GM18499 (cell line): ENCODE data around the gene PMM2.

Experiments
- ATAC-seq: cut with Tn5 transposase; IDR thresholded peaks from one replicate; pipeline ENCODE4 v1.9.1; 2021; ENCODE audit warnings: moderate number of reproducible peaks; ENCODE audit not compliant: insufficient read depth, unreplicated experiment

Gene PMM2

DNA sequence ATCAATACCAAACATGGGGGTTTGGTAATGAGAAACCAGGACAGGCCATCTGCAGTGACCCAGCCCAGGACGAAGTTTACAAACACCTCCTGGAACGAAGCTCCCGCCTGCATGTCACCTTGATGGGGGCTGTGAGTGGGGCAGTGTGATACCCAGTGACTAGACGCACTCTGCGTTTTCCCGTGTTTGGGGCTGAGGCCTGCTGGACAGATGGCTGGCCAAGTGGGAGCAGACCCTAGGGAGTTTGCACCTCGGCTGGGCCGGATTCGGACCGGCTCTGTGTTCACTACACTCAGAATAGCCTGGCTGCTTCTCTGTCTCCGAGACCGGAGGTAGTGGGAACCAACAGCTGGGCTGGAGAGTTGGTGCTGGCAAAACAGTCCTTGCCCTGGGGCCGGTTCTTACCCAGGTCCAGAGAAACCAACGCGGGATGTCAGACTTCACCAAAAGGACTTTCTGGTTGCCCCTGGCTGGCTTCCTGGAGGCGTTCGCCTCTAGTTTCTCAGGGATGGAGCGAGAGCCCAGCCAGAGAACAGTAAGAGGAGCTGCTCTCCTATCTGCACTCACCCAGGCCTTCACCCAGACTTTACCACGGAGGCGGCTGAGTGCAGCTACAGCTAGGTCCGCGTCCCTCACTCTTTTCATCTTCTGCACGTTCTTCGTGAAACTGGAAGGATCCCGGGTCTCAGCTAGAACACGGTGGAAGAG, 50.7 kb downstream of the PMM2 start:
- no peak for ATAC-seq

DNA sequence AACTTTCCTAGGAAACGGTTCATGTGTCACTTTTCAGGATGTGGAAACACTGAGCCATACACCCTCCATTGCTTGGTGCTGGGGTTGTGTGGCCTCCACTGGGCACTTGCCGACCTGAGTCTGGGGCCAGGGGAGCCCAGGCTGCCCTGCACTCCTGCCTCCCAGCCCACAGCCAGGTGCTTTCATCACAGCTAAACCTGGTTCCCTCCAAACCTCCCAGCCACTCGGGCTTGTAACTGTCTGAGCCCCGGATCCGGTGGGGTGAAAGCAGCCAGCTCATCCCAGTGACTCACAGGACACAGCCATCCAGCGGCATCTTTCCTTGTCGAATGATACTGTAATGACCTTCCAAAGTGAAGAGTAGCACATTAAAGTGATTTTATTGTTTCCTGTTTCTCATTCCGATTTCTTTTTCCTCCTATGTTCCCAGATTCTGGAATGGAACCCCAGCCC, 51.3 kb downstream of the PMM2 start:
- ATAC-seq, result no peak

DNA sequence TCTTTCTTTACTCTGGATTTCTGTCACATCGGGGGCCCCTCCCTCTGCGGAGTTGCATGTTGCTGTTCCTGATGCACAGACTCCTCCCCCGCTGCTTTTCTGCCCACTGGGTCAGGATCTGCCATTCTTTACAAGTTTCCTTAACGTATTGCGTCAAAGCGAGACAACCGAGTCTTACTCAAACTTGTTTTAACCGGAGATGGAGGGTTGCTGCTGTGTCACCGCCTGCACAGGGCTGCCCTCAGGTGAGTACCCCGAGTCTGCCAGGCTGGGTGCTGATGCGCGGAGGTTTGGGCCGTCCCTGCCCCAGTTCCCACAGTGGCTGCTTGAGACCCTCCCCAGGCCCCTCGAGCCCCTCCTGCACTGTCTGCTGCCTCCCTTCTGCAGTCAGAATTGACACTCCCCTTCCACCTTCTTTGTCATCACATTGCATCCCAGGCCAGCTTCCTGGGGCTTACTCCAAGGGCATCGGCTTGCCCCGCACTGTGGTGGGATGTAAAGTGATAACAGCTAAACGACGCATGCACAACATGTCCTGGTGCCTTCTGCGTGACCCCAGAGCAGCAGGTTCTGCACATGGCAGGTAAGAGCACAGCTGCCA, 51.9 kb downstream of the PMM2 start:
- no peak for ATAC-seq

DNA sequence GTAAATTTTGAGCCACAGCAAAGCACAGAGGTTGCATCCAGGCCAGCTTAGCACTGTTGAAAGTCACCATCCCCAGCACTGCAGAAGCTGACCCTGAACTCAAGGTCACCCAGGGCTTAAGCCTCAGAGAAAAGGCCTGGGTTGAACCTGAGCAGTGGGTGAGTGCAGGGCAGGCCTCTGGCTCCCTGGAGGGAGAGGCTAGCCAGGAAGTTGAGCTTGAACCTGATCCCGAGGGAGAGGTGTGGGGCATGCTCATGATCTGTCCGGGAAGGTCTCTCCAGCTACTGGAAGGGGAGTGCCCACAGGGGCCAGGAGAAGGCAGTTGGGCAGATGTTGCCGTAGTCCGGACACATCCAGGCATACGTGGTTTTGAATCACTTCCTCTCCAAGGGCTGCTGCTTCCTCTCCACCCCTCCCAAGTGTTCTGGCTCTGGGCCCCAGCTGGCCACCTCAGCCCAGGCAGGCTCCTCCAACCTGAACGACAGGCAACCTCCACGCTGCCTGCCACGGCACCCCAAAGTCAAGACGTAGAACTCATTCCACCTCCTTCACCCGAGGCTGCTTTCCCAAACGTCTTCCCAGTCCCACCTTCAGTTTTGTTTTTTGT, 52.7 kb downstream of the PMM2 start:
- no peak for ATAC-seq

DNA sequence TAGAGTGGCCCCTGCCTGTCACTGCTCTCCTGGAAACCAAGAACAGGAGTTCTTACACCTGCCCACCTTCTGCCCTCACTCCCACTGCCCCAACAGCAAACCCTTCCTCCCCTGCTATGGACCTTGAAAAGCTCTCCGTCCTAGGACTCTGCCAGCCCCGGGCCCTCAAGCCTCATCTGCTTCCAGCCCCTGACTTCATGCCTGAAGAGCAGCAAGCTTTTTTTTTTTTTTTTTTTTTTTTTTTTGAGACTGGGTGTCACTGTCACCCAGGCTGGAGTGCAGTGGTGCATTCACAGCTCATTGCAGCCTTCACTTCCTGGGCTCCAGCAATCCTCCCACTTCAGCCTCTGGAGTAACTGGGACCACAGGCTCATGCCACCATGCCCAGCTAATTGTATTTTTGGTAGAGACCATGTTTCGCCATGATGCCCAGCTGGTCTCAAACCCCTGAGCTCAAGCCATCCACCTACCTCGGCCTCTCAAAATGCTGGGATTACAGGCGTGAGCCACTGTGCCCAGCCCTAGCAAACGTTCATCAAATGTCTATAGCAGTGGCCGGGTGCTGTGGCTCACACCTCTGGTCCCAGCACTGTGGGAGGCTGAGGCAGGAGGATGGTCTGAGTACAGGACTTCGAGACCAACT, 54.2 kb downstream of the PMM2 start:
- no peak for ATAC-seq

DNA sequence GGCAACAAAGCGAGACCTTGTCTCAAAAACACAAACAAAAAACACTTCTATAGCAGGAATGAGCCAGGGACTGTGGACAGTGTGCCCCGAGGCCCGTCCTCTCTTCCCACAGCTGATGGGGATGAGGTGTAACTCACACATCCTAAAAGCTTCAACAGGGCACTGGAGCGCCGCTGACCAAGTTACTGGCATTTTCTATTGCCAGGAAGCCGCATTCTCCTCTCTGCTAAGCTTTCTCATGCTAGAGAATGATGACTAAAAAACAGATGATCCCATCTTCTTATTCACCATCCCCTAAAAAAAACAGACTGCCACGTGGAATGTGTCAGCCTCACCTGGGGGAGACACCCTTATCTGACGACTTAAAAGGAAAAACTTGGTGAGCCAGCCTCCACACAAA, 54.9 kb downstream of the PMM2 start:
- no peak for ATAC-seq

DNA sequence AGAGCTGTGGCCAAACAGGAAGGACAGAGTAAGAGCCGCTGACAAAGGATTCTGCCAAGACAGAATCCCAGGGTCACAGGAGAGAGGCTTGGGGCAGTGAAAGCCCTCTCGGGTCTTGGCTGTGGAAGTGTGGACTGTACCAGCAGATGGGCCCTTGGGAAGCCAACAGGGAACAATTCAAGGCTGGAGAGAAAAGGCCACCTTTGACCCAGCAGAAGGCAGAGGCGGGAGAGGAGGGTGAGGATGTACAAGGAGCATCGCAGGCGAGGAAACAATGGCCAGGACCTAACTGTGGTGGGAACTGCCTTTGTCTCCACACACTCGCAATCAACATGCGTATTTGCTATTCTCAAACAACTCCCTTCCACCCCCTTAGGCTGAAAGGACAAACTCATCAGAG, 55.5 kb downstream of the PMM2 start:
- ATAC-seq, result no peak

DNA sequence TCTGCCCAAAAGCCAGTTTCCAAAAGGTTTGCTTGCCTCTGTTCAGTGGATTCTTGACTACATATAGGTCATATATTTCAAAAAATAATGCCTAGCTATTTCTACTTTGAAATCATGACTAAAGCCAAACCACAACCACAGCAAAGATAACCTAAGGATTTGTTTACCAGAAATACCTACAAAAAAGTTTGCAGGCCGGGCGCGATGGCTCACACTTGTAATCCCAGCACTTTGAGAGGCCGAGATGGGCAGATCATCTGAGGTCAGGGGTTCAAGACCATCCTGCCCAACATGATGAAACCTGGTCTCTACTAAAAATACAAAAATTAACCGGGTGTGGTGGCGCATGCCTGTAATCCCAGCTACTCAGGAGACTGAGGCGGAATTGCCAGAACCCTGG, 56.0 kb downstream of the PMM2 start:
- no peak for ATAC-seq

DNA sequence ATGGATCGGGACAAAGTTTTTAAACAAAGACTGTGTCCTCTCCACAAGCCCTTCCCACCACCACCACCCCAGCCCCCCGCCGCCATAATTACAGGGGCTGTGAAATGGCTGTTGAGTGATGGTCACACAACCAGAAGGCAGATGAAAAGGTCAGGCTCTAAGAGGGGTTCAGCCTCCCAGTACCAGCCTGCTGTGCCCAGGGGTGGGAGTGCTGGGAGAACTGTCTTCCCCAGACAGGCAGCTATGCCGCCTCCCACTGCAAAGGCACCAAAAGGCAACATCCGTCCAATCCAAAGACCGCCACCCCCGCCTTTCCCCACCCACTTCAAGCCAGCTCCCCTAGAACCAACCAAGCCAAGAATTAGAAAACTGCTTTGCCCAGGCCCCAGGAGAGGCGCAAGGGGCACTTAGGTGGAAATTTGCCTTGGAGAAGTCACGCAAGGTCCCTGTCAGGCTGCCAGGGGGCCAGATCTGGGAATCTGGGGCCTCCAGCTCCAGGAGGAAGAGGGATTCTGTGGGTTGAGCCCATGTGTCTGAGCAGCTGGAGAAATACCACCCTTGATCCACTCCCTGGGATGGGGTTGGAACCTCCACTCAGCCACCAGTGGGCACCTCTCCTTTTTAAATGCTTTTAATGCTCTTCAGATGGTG, 56.8 kb downstream of the PMM2 start:
- no peak for ATAC-seq

DNA sequence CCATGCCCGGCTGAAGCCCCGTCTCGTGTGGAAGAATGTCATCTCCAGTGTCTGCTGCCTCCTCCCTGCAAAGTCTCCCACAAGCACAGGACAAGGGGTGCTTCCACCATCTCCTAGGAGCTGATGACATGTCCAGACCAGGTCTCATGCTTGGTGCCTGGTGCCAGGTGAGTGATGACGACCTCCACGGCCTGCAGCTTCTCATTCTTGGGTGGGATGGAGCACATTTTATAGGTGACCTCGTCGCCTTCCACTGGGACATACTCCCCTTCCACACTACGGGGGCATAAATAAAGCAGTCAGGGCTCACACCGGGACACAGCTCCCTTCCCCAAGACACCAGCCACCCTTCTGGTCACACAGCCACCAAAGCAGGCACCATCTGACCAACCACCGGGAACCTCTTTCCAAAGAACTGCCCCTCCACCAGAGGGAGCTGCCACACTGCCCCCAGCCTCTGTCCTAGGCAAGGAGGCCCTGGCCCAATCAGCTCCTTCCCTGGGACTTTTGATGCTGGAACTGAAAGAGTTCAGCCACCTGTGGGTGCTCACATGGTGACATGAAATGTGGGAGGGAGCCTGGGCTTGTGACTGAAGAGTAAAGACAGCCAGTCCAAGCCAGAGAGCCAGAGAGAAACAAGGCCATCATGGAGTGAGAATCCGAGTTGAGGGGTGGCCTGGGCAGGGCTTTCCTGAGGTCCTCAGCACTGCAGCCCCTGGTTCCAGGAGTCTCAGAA, 57.6 kb downstream of the PMM2 start:
- no peak for ATAC-seq

DNA sequence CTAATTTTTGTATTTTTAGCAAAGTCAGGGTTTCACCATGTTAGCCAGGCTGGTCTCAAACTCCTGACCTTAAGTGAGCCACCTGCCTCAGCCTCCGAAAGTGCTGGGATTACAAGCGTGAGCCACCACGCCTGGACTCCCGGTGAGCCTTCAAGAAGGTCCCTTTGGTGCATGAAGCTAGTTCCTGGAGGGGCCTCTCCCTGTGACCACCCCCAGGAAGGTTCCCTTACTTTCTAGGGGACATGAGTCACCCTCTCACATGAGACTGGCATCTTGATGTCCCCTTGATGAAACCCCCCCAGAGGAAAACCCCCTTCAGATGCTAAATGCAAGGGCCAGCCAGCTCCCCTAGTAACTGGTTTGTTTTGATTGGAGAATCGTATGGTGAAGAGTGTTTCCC, 58.3 kb downstream of the PMM2 start:
- ATAC-seq, result no peak

DNA sequence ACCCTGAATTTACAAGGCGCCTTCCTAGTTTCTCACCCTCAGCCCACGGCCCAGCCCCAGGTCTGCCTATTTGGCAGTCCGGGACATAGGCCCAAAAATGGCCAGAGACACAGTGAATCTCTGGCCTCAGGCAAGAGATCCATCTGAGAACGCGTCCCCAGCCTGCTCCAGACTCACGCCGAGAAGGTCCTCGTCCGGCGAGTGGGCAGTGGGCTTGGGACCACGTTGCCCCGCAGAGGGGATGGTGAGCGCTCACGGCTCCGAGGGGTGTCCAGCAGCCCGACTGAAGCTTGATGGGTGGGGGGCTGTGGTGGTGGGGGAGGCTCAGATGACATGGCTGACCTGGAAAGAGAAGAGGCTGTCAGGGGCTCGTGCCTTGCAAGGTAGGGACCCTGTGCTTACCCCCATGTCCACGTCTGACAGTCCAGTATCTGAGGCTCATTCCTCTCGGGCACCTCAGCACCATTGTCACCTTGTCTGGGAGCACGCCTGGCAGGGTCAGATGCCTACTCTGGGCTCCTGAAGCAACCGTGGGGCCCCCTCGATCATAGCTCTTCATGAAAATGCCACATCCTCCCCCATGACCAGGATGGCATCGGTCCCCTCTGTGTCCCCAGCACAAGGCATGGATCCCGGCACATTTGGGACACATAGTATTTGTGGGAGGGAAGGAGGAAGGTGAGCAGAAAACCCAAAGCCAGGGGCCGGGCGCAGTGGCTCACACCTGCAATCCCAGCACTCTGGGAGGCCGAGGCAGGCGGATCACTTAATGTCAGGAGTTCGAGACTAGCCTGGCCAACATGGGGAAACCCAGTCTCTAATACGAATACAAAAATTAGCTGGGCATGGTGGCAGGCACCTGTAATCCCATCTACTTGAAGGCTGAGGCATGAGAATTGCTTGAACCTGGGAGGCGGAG, 61.6 kb downstream of the PMM2 start:
- ATAC-seq, result no peak

DNA sequence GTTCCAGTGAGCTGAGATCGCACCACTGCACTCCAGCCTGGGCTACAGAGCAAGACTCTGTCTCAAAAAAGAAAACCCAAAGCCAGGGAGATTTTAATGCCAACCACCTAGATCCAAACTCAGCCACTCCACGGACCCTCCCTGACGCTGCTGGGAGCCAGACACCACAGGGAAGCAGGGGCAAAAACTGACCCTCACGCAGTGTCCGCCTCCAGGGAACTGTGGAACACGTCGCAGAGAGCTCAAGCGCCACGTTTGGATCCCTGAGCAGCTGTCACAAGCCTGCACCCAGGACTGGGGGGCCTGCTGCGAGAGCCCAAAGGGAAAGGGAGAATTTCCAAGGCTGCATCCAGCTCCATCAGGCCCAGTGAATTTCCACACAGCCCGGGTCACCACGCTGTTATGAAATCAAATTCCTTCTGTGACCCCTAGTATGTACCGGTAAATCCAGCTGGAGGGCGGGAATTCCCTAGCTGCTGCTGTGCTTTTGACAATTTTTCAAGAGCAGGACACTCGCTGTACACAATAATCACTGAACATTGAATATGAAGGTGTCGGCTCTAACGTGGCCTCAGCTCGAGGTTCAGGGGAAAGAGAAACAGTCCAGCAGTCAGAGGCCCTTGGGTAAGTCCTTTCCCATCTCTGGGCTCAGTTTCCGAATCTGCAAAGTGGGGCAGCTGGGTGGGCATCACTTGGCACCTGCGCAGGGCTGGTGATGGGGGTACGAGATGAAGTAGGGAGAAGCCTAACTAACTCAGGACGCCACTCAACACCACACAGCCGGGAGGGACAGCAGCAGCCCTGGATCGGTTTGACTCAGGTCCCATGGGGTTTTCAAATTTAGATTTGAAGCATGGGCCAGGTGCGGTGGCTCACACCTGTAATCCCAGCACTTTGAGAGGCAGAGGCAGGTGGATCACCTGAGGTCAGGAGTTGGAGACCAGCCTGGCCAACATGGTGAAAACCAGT, 62.6 kb downstream of the PMM2 start:
- no peak for ATAC-seq

DNA sequence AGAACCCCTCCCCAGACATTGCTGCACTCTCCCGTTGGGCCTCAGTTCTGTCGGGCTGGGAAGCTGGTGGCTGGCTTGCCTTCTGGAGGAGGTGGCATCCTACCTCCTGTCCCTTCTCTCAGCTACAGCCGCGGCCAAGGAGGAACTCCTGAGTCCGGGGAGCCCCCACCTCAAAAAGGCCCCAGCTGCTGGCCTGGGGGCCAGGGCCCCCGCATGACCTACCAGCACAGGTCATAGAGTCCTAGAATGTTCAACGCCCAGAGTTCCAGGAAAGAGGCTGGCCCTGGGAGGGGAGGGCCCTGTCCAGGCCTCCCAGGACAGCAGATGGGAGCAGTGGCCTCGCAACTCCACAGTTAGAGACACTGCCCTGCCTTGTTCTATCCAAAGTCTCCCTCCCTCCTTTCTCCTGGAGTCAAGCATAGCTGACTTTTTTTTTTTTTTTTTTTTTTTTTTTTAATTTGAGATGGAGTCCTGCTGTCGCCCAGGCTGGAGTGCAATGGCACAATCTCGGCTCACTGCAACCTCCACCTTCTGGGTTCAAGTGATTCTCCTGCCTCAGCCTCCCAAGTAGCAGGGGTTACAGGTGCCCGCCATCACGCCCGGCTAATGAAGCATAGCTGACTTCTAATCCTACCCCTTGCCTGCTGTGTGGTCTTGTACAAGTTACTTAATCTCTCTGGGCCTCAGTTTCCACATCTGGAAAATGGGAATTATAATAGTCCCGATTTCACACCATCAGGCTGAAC, 64.1 kb downstream of the PMM2 start:
- ATAC-seq, result no peak

DNA sequence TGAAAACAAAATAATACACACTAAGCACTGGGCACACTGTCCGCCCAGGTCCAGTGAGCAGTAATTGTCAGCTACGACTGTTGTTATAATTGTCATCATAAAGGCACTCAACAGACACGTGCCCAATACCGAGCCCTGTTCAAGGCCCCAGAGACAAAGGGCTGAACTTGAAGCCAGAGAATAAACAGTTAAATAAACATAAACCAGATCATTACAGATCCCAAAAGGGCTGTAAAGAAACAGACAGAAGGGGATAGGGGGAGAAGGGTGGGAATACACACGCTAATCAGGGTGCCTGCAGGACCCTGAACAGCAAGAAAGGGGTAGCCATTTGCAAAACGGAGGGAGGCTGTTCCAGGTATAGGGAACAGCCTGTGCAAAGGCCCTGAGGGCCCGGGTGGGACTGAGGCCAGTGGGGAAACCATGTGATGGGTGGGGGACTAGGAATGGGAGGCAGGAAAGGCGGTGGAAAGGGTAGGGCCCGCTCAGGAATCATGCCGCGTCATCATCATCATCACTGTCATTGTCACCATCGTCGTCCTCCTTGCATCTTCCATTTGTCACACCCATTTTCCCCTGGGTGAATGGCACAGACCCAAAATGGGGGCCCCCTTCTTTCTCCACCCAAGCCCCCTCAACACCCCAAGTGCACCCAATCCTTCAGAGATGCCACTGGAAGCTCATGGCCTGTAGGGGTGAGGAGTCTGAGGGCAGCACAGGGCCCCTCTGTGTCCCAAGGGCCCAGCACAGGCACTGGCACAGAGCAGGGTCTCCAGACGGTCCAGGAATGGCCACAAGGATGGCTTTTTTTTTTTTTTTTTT, 64.9 kb downstream of the PMM2 start:
- no peak for ATAC-seq

DNA sequence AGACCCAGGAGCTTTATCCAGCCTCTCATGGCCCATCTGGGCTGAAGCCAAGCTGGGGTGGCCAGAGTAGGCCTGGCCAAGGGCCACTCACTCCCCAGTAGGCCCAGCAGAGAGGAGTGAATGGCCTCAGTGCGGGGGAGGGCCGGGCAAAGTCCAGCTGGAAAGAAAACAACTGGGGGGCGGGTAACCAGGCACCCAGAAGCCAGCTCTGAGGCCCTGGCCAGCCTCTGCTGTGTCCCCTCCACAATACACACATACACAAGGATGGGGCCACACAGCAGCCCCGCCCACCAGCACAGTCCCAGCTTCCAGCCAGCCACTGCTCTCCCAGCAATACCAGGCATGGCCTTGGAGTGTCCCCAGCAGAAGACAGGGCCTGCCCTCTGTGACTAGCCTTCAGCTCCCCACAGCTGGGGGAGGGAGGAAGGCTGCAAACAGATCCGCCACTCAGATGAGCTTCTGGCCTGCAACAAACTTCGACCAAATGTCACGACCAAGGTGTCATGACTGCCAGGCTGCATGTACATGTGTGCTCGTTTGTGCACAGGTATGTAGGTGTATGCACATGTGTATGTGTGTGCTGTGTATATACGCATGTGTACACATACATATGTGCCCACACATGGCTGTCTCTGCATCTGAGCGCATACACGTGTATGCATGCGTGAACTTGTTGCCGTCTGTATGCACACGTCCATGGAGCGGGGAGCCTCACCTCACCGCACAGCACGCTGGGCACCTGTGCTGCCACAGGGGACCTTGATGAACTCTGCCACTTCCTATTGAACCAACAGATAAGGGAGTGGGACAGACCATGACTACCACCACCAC, 66.2 kb downstream of the PMM2 start:
- ATAC-seq, result no peak
